Measurements from ENCODE around the gene ANO1.

GRCh38 chr11:70167723-70168404, 89.7 kb downstream of the ANO1 start:
- TF ChIP-seq POLR2A (IDR thresholded peaks at IDR 0.05) (no peak), CTCF (IDR thresholded peaks at IDR 0.05) (no peak), POLR2AphosphoS5 (IDR thresholded peaks at IDR 0.05) (no peak)

Data from breast epithelium (tissue), 3 donors.